A673 (cell line): ENCODE results near the gene PDS5A. TPM values are rescaled to one million over a fixed set of nuclear protein-coding genes. Genes with fewer than 3 reads are reported as not detected.
"Not testable (repeated sequence)": the region's sequence is repeated elsewhere in the genome, so short reads cannot be mapped to it uniquely, and the experiment has no call there.

ENCODE experiments used
- BruUV-seq: library from RNA; stranded (reverse); fragments of 400-500 nt; replicated peaks from 2 replicates; lab custom pipeline; 2021; lab: Mats Ljungman, UMichigan
- CTCF ChIA-PET: fragments of 300-600 bp; sonication (Branson Sonifier 250); formaldehyde crosslinking; loops from one replicate; lab custom pipeline; 2022; ENCODE audit warnings: antibody characterized with exemption; lab: Charles Lee
- POLR2A ChIA-PET: fragments of 300-600 bp; sonication (Branson Sonifier 250); formaldehyde crosslinking; loops from one replicate; lab custom pipeline; 2022; ENCODE audit warnings: antibody characterized with exemption; ENCODE audit not compliant: low non-redundant PET; lab: Charles Lee
- DNase-seq: peaks from one replicate; pipeline ENCODE4 v3.0.0-alpha.2; 2015; ENCODE audit warnings: low spot score
- H3K27ac ChIP-seq: fragments of 200-600 bp; sonication (generic); 2 replicates; pipeline ENCODE4 v1.5.1; 2016; ENCODE audit warnings: mixed run types, low read depth, mild to moderate bottlenecking, mixed read lengths, antibody characterized with exemption, low read length; ENCODE audit not compliant: poor library complexity, severe bottlenecking
- H3K27me3 ChIP-seq: fragments of 200-600 bp; sonication (generic); replicated peaks from 2 replicates; pipeline ENCODE4 v1.6.1; 2017; ENCODE audit warnings: mixed run types, low read depth, mild to moderate bottlenecking, mixed read lengths, antibody characterized with exemption, low read length; ENCODE audit not compliant: insufficient read depth, poor library complexity
- H3K36me3 ChIP-seq: fragments of 200-600 bp; sonication (generic); 2 replicates; pipeline ENCODE4 v1.6.1; 2016; ENCODE audit warnings: mixed run types, mild to moderate bottlenecking, mixed read lengths, antibody characterized with exemption, low read length; ENCODE audit not compliant: insufficient read depth, poor library complexity, severe bottlenecking
- H3K4me1 ChIP-seq: fragments of 200-600 bp; sonication (generic); 2 replicates; pipeline ENCODE4 v1.6.1; 2017; ENCODE audit warnings: mixed run types, mild to moderate bottlenecking, mixed read lengths, antibody characterized with exemption, low read length; ENCODE audit not compliant: insufficient read depth, poor library complexity, severe bottlenecking
- H3K4me3 ChIP-seq: fragments of 200-600 bp; sonication (generic); 2 replicates; pipeline ENCODE4 v1.5.1; 2016; ENCODE audit warnings: low read depth, mixed run types, mild to moderate bottlenecking, mixed read lengths, low read length; ENCODE audit not compliant: poor library complexity, severe bottlenecking
- H3K9me3 ChIP-seq: fragments of 200-600 bp; sonication (generic); 2 replicates; pipeline ENCODE4 v1.6.1; 2016; ENCODE audit warnings: mixed run types, low read depth, mild to moderate bottlenecking, mixed read lengths, antibody characterized with exemption, low read length; ENCODE audit not compliant: poor library complexity, severe bottlenecking
- EZH2 ChIP-seq: fragments of 200-600 bp; sonication (generic); IDR thresholded peaks from 2 replicates; pipeline ENCODE4 v1.6.1; 2017; ENCODE audit warnings: borderline replicate concordance, low read depth, mild to moderate bottlenecking, mixed read lengths, antibody characterized with exemption, low read length; ENCODE audit not compliant: poor library complexity, severe bottlenecking
- intact Hi-C: fragments of 100-400 bp; cut with micrococcal nuclease; formaldehyde crosslinking; loops from one replicate; pipeline ENCODE4 v1.10.0; 2022; ENCODE audit not compliant: unreplicated experiment
- total RNA-seq: library from RNA; stranded (reverse); gene quantifications from 2 replicates; pipeline ENCODE4 v1.2.3, GENCODE V29; 2021
- TF ChIP-seq, protein P1 (sequence below): fragments of 300-800, 200-600 bp; sonication (generic); conservative IDR thresholded peaks from 2 replicates; pipeline ENCODE4 v1.5.1; 2017; ENCODE audit warnings: low read depth, mild to moderate bottlenecking, antibody characterized with exemption, low read length, moderate library complexity, mixed read lengths

PDS5A gene
- total RNA-seq, 1 experiment from 2014 or later: 104 TPM

DNA sequence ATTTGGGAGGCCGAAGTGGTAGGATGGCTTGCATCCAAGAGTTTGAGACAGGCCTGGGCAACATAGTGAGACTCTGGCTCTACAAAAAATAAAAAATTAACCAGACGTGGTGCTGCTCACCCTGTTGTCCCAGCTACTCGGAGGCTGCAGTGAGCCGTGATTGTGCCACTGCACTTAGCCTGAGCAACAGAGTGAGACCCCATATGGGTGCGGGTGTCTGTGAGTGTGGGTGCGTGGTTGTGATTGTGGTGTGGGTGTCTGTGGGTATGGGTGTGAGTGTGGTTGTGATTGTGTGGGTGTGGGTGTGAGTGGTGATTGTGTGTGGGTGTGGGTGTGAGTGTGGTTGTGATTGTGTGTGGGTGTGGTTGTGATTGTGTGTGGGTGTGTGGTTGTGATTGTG is 165.2 kb downstream of the PDS5A start:
- no TSS peak for BruUV-seq
- ChIA-PET CTCF (no interaction called here), POLR2A (no interaction called here)
- Histone ChIP-seq H3K27me3 (no peaks in the 10 kb centered on the region), H3K36me3 (no peaks in the 10 kb centered on the region), H3K4me3 (no peak overlapping the region), H3K4me1 (no peaks in the 10 kb centered on the region), H3K9me3 (no peaks in the 10 kb centered on the region), H3K27ac (no peak overlapping the region)
- no peak for TF ChIP-seq EZH2
- TF ChIP-seq, protein P1, sequence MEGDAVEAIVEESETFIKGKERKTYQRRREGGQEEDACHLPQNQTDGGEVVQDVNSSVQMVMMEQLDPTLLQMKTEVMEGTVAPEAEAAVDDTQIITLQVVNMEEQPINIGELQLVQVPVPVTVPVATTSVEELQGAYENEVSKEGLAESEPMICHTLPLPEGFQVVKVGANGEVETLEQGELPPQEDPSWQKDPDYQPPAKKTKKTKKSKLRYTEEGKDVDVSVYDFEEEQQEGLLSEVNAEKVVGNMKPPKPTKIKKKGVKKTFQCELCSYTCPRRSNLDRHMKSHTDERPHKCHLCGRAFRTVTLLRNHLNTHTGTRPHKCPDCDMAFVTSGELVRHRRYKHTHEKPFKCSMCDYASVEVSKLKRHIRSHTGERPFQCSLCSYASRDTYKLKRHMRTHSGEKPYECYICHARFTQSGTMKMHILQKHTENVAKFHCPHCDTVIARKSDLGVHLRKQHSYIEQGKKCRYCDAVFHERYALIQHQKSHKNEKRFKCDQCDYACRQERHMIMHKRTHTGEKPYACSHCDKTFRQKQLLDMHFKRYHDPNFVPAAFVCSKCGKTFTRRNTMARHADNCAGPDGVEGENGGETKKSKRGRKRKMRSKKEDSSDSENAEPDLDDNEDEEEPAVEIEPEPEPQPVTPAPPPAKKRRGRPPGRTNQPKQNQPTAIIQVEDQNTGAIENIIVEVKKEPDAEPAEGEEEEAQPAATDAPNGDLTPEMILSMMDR: no peak
- intact Hi-C loops: no loop called here
- DNase-seq: no peak

DNA sequence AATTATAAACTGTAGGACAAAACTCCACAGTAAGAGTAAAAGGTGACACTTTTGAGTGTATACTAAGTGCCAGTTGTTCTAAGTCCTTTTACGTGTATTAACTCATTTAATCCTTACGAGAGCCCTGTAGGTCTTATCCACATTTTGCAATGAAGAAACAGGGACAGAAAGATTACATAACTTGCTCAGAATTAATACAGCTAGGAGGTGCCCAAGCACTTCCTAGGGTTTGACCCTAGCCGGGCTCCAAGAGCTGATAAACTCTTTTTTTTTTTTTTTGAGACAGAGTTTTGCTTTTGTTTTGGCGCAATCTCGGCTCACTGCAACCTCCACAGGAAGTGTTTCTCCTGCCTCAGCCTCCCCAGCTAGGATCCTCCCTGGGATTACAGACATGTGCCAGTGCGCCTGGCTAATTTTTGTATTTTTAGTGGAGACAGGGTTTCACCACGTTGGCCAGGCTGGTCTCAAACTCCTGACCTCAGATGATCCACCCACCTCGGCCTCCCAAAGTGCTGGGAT is 169.4 kb downstream of the PDS5A start:
- CTCF ChIA-PET: no interaction called here
- no peak overlapping the region for H3K4me3 ChIP-seq
- H3K27ac ChIP-seq: no peak overlapping the region
- no peak for DNase-seq
- TF ChIP-seq, protein P1: no peak
- TF ChIP-seq EZH2: no peak
- no peaks in the 10 kb centered on the region for H3K27me3 ChIP-seq
- H3K9me3 ChIP-seq: no peaks in the 10 kb centered on the region
- intact Hi-C loops: no loop called here
- H3K4me1 ChIP-seq: no peaks in the 10 kb centered on the region
- POLR2A ChIA-PET: no interaction called here
- H3K36me3 ChIP-seq: no peaks in the 10 kb centered on the region
- BruUV-seq: no TSS peak

DNA sequence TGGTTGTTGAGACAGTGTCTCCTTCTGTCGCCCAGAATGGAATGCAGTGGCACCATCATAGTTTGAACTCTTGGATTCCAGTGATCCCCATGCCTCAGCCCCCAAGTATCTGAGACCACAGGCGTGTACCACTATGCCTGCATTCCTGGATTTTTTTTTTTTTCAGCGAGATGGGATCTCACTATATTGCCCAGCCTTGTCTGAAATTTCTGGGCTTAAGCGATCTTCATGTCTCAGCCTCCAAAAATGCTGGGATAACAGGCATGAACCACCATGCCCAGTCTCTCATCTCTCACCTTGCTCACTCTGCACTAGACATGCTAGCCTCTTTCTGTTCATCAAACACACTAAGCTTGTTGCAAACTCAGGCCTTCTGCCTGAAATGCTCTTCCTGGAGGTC is 175.7 kb downstream of the PDS5A start:
- ChIA-PET POLR2A (no interaction called here), CTCF (no interaction called here)
- no peaks in the 10 kb centered on the region for H3K9me3 ChIP-seq
- intact Hi-C loops: no loop called here
- no peak for DNase-seq
- H3K27ac ChIP-seq: no peak overlapping the region
- no peak for TF ChIP-seq EZH2
- TF ChIP-seq, protein P1: no peak
- no TSS peak for BruUV-seq
- no peaks in the 10 kb centered on the region for H3K4me1 ChIP-seq
- H3K27me3 ChIP-seq: no peaks in the 10 kb centered on the region
- no peaks in the 10 kb centered on the region for H3K36me3 ChIP-seq
- H3K4me3 ChIP-seq: no peak overlapping the region

DNA sequence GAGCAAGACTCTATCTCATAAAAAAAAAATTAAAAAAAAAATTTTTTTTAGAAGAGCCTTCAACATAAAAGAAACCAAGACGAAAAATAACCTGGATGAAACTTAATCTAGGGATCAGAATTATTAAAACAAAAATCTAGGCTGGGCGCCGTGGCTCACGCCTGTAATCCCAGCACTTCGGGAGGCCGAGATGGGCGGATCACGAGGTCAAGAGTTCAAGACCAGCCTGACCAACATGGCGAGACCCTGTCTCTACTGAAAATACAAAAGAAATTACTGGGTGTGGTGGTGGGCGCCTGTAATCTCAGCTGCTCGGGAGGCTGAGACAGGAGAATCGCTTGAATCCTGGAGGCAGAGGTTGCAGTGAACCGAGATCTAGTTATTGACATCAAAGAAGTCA is 184.7 kb downstream of the PDS5A start:
- DNase-seq, H3K36me3 ChIP-seq, H3K27me3 ChIP-seq, H3K4me1 ChIP-seq, H3K4me3 ChIP-seq, CTCF ChIA-PET, H3K27ac ChIP-seq, intact Hi-C loops, POLR2A ChIA-PET, H3K9me3 ChIP-seq, BruUV-seq: not testable (repeated sequence)
